Naive thymus-derived CD4-positive, alpha-beta T cell (primary cell): Measurements from ENCODE around the gene CD200. TPM values are rescaled to one million over a fixed set of nuclear protein-coding genes. Genes with fewer than 3 reads are reported as not detected.

Experiments
- ATAC-seq: fragments of 150-1000 bp; cut with Tn5 transposase; 2 replicates; pipeline ENCODE4 v1.10.0; 2021; ENCODE audit warnings: mild to moderate bottlenecking, moderate library complexity
- CTCF ChIA-PET: fragments of 350-600 bp; sonication (Branson Sonifier 250); formaldehyde crosslinking; loops from one replicate; lab custom pipeline; 2021; ENCODE audit warnings: antibody characterized with exemption; lab: Charles Lee
- POLR2A ChIA-PET: fragments of 350-600 bp; sonication (Branson Sonifier 250); formaldehyde crosslinking; loops from one replicate; lab custom pipeline; 2021; ENCODE audit warnings: antibody characterized with exemption, inconsistent platforms; lab: Charles Lee
- DNase-seq, 9 donors: peaks; one replicate each; pipeline versions ENCODE4 v3.0.0 to v3.0.0-alpha.2; 2020 to 2022; ENCODE audit warnings: mixed read lengths in 1 of 9
- H3K27ac ChIP-seq: one replicate; pipeline ENCODE4 v1.7.0; 2013; ENCODE audit warnings: mild to moderate bottlenecking, low read depth, low read length, moderate library complexity
- H3K27me3 ChIP-seq, 2 donors: one replicate each; pipeline ENCODE4 v1.7.0; 2013; ENCODE audit warnings: low read length in 2 of 2, mild to moderate bottlenecking in 2 of 2, moderate library complexity in 2 of 2; ENCODE audit not compliant: control insufficient read depth in 2 of 2, insufficient read depth in 2 of 2
- H3K36me3 ChIP-seq, 3 experiments: 1 replicate in 2 of 3; 2 replicates in 1 of 3; pipeline ENCODE4 v1.7.0; 2013; ENCODE audit warnings: low read length in 3 of 3, mild to moderate bottlenecking in 3 of 3, moderate library complexity in 1 of 3; ENCODE audit not compliant: insufficient read depth in 3 of 3, control insufficient read depth in 2 of 3
- H3K4me1 ChIP-seq, 2 donors: one replicate each; pipeline ENCODE4 v1.7.0; 2013; ENCODE audit warnings: low read length in 2 of 2, mild to moderate bottlenecking in 2 of 2, moderate library complexity in 1 of 2; ENCODE audit not compliant: control insufficient read depth in 2 of 2, insufficient read depth in 2 of 2
- H3K4me3 ChIP-seq: 2 replicates; pipeline ENCODE4 v1.7.0; 2013; ENCODE audit warnings: mild to moderate bottlenecking, low read length
- H3K9me3 ChIP-seq, 3 experiments: 1 replicate in 2 of 3; 2 replicates in 1 of 3; pipeline ENCODE4 v1.7.0; 2013; ENCODE audit warnings: low read length in 3 of 3; ENCODE audit not compliant: control insufficient read depth in 2 of 3
- H3K27ac Mint-ChIP-seq, 9 donors: one replicate each; pipeline ENCODE4 v1.8.0; 2020 to 2022; ENCODE audit warnings: mixed read lengths in 9 of 9, mild to moderate bottlenecking in 8 of 9, moderate library complexity in 5 of 9, inconsistent platforms in 2 of 9
- H3K27me3 Mint-ChIP-seq, 5 donors: one replicate each; pipeline ENCODE4 v1.8.0; 2021 to 2022; ENCODE audit warnings: mixed read lengths in 5 of 5, mild to moderate bottlenecking in 1 of 5
- H3K36me3 Mint-ChIP-seq, 5 donors: one replicate each; pipeline ENCODE4 v1.8.0; 2020 to 2022; ENCODE audit warnings: mixed read lengths in 5 of 5, mild to moderate bottlenecking in 3 of 5, inconsistent platforms in 1 of 5
- H3K4me1 Mint-ChIP-seq, 7 donors: one replicate each; pipeline ENCODE4 v1.8.0; 2020 to 2022; ENCODE audit warnings: mixed read lengths in 7 of 7, mild to moderate bottlenecking in 3 of 7, inconsistent platforms in 1 of 7
- H3K4me3 Mint-ChIP-seq, 10 donors: one replicate each; pipeline ENCODE4 v1.8.0; 2020 to 2022; ENCODE audit warnings: mild to moderate bottlenecking in 10 of 10, mixed read lengths in 10 of 10, moderate library complexity in 6 of 10, inconsistent platforms in 2 of 10
- H3K9me3 Mint-ChIP-seq, 11 donors: one replicate each; pipeline ENCODE4 v1.8.0; 2020 to 2022; ENCODE audit warnings: mixed read lengths in 11 of 11, mild to moderate bottlenecking in 4 of 11, inconsistent platforms in 1 of 11, moderate library complexity in 1 of 11
- intact Hi-C, 2 donors: fragments of 100-400 bp; cut with micrococcal nuclease; formaldehyde crosslinking; loops; one replicate each; pipeline ENCODE4 v1.15.1; 2023
- polyA plus RNA-seq, 2 donors: library from polyadenylated mRNA; unstranded; fragments of 300-500 nt; fragmentation: Illumina TruSeq; gene quantifications; one replicate each; pipeline ENCODE4 v1.2.3, GENCODE V29; 2021
- total RNA-seq, 6 experiments: library from RNA in 5 of 6; stranded (reverse) in 5 of 6; gene quantifications; 1 replicate in 5 of 6; 2 replicates in 1 of 6; pipeline ENCODE4 v1.2.3 and lab custom pipeline; 2021 to 2026

The CD200 gene
- total and polyA plus RNA-seq, 7 experiments from 2014 or later = 2.5 to 9.1 (median 2.9) TPM

GRCh38 chr3:112307557-112307956 is 25.4 kb upstream of the CD200 start:
- Histone ChIP-seq H3K9me3 (no peaks in the 10 kb centered on the region), H3K4me1 (peaks cover 5 to 18% of the 10 kb centered on the region in 2 donors), H3K27me3 (no peaks in the 10 kb centered on the region), H3K4me3 (no peak overlapping the region), H3K36me3 (no peaks in the 10 kb centered on the region), H3K27ac (no peak overlapping the region)
- Mint-ChIP-seq H3K27ac (peak overlapping the region in 1 of 9 donors; percentile 41), H3K9me3 (no peaks in the 10 kb centered on the region), H3K4me1 (no peaks in the 10 kb centered on the region), H3K27me3 (peaks cover 0 to 4% (median 0%) of the 10 kb centered on the region in 5 donors), H3K36me3 (no peaks in the 10 kb centered on the region), H3K4me3 (no peak overlapping the region)
- ChIA-PET CTCF (no interaction called here), POLR2A (no interaction called here)
- intact Hi-C loops = loop anchor here (10.0 kb wide), 3 partner anchors 333 to 687 kb away; partner anchors contain the start of genes ABHD10 (in 1 of the 2), CD200R1 (in 1 of the 2) and GTPBP8 (in 1 of the 2)
- ATAC-seq (no peak), DNase-seq (no peak)

DNA sequence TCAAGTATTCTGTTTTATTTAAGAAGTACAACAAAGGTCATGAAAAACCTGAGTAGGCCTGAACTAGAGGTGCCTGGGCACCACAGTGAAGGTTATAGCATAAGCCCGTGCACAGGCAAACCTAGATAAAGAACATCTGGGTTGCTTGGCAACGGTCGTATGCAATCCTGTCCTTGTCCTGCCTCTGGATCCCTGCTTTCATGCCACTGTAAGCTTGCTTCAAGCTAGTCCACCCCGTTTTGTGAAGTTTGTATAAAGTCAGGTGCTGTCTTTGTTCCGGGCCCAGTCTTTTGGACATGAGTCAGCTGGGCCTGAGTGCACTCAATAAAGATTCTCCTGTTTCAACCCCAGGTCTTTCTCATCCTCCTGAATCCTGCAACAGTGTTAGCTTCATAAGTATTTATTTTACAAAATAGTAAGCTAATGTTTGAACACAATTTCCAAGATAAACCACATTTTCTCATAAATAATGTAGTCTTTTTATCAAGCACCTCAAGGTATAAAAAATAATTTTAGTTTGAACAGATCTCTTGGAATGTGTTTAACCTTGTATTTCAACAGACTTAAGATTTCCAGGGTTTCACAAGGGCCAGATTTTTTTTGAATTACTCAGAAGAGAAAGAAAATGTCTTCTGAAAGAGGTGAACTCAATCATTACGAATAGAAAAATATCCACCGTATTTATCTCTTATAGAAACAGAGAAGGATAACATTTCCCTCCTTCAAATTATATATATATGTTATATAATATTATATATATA is 24.6 kb upstream of the CD200 start:
- H3K27ac ChIP-seq = no peak overlapping the region
- intact Hi-C loops = loop anchor here (10.0 kb wide), 3 partner anchors 334 to 686 kb away; partner anchors contain the start of genes ABHD10 (in 1 of the 2), CD200R1 (in 1 of the 2) and GTPBP8 (in 1 of the 2)
- Mint-ChIP-seq H3K9me3 (no peaks in the 10 kb centered on the region), H3K27ac (peak overlapping the region in 1 of 9 donors; percentile 67), H3K27me3 (peaks cover 0 to 4% (median 0%) of the 10 kb centered on the region in 5 donors), H3K4me1 (no peaks in the 10 kb centered on the region), H3K36me3 (no peaks in the 10 kb centered on the region), H3K4me3 (no peak overlapping the region)
- ChIA-PET POLR2A (no interaction called here), CTCF (no interaction called here)
- no peak overlapping the region for H3K4me3 ChIP-seq
- ATAC-seq (no peak), DNase-seq (no peak)
- no peaks in the 10 kb centered on the region for H3K27me3 ChIP-seq
- H3K9me3 ChIP-seq = no peaks in the 10 kb centered on the region
- no peaks in the 10 kb centered on the region for H3K36me3 ChIP-seq
- H3K4me1 ChIP-seq = peaks cover 5 to 15% of the 10 kb centered on the region in 2 donors

- peaks cover 0 to 10% (median 4%) of the 10 kb centered on the region in 5 donors for H3K36me3 Mint-ChIP-seq
- intact Hi-C loops = no loop called here
- peaks cover 0 to 8% (median 3%) of the 10 kb centered on the region in 7 donors for H3K4me1 Mint-ChIP-seq
- ChIA-PET CTCF (interaction anchor here (1.1 kb wide), 1 partner anchor 205 kb away, joined by 3 read pairs; no protein-coding TSS in a partner anchor), POLR2A (no interaction called here)
- Histone ChIP-seq H3K27ac (no peak overlapping the region), H3K36me3 (no peaks in the 10 kb centered on the region), H3K4me3 (no peak overlapping the region), H3K27me3 (no peaks in the 10 kb centered on the region), H3K4me1 (no peaks in the 10 kb centered on the region), H3K9me3 (no peaks in the 10 kb centered on the region)
- peaks cover 0 to 10% (median 8%) of the 10 kb centered on the region in 5 donors for H3K27me3 Mint-ChIP-seq
- H3K9me3 Mint-ChIP-seq = peaks cover 0 to 8% (median 3%) of the 10 kb centered on the region in 11 donors
- ATAC-seq (no peak), DNase-seq (no peak)
- no peak overlapping the region for H3K27ac Mint-ChIP-seq
- H3K4me3 Mint-ChIP-seq = no peak overlapping the region
These were observed 18.3 kb upstream of the CD200 start for GRCh38 chr3:112314649-112315048.

- H3K4me3 Mint-ChIP-seq = no peak overlapping the region
- POLR2A ChIA-PET = no interaction called here
- CTCF ChIA-PET = interaction anchor here (0.6 to 1.3 kb wide), 2 partner anchors 206 to 544 kb away, joined by 3 read pairs; no protein-coding TSS in a partner anchor
These were observed 17.2 kb upstream of the CD200 start for GRCh38 chr3:112315791-112316190.

GRCh38 chr3:112319516-112320276 is 13.3 kb upstream of the CD200 start:
- no peaks in the 10 kb centered on the region for H3K4me1 ChIP-seq
- no peak overlapping the region for H3K27ac ChIP-seq
- no peak overlapping the region for H3K4me3 ChIP-seq
- Mint-ChIP-seq H3K4me3 (no peak overlapping the region), H3K4me1 (peaks cover 0 to 11% (median 7%) of the 10 kb centered on the region in 7 donors), H3K9me3 (peaks cover 0 to 8% (median 3%) of the 10 kb centered on the region in 11 donors), H3K36me3 (peaks cover 0 to 7% (median 4%) of the 10 kb centered on the region in 5 donors), H3K27ac (no peak overlapping the region), H3K27me3 (peaks cover 0 to 20% (median 8%) of the 10 kb centered on the region in 5 donors)
- ATAC-seq (no peak), DNase-seq (no peak)
- no peaks in the 10 kb centered on the region for H3K27me3 ChIP-seq
- no peaks in the 10 kb centered on the region for H3K9me3 ChIP-seq
- intact Hi-C loops = no loop called here
- no peaks in the 10 kb centered on the region for H3K36me3 ChIP-seq
- CTCF ChIA-PET = interaction anchor here (0.6 to 1.5 kb wide), 4 partner anchors 26 to 208 kb away, joined by 3 to 7 read pairs (median 6); partner anchors contain the start of gene SLC9C1
- POLR2A ChIA-PET = interaction anchor here (0.6 to 1.0 kb wide), 4 partner anchors 11 to 184 kb away, joined by 4 to 5 read pairs (median 4); no protein-coding TSS in a partner anchor

More at GRCh38 chr3:112315791-112316190, 17.2 kb upstream of the CD200 start:
- H3K9me3 Mint-ChIP-seq = peaks cover 0 to 8% (median 3%) of the 10 kb centered on the region in 11 donors
- H3K36me3 ChIP-seq = no peaks in the 10 kb centered on the region
- H3K9me3 ChIP-seq = no peaks in the 10 kb centered on the region
- H3K4me1 Mint-ChIP-seq = peaks cover 0 to 11% (median 7%) of the 10 kb centered on the region in 7 donors
- ATAC-seq = no peak
- peaks cover 0 to 10% (median 5%) of the 10 kb centered on the region in 5 donors for H3K27me3 Mint-ChIP-seq
- H3K36me3 Mint-ChIP-seq = peaks cover 0 to 10% (median 4%) of the 10 kb centered on the region in 5 donors
- no peaks in the 10 kb centered on the region for H3K4me1 ChIP-seq
- intact Hi-C loops = no loop called here
- no peak overlapping the region for H3K27ac ChIP-seq
- H3K4me3 ChIP-seq = no peak overlapping the region
- no peak overlapping the region for H3K27ac Mint-ChIP-seq
- no peaks in the 10 kb centered on the region for H3K27me3 ChIP-seq
- no peak for DNase-seq

DNA sequence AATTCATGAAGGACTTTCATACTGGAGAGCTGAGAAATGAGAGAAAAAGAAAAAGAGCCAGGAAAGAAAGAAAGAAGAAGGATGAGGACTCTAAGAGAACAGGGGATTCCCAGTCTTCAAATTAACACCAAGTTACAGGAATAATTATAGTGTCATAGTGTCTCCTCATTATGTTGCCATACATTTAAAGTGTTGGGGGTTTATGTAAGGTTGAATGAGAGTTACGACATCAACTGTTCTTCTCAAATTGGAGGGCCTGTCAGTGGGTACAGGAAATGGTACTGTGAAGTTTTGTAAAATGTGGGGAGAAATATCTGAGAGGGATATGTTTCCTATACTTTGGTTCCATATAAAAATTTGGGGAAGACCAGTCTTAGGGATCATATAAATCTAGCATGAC is 12.3 kb upstream of the CD200 start:
- H3K9me3 Mint-ChIP-seq = peaks cover 0 to 3% (median 0%) of the 10 kb centered on the region in 11 donors
- Histone ChIP-seq H3K9me3 (no peaks in the 10 kb centered on the region), H3K36me3 (no peaks in the 10 kb centered on the region), H3K27me3 (no peaks in the 10 kb centered on the region), H3K4me3 (no peak overlapping the region), H3K27ac (no peak overlapping the region), H3K4me1 (no peaks in the 10 kb centered on the region)
- peak overlapping the region in 1 of 9 donors; percentile 32 for H3K27ac Mint-ChIP-seq
- peaks cover 0 to 11% (median 7%) of the 10 kb centered on the region in 7 donors for H3K4me1 Mint-ChIP-seq
- no peak overlapping the region for H3K4me3 Mint-ChIP-seq
- intact Hi-C loops = no loop called here
- DNase-seq (no peak), ATAC-seq (no peak)
- CTCF ChIA-PET = no interaction called here
- peaks cover 0 to 4% (median 0%) of the 10 kb centered on the region in 5 donors for H3K36me3 Mint-ChIP-seq
- POLR2A ChIA-PET = no interaction called here
- peaks cover 0 to 24% (median 8%) of the 10 kb centered on the region in 5 donors for H3K27me3 Mint-ChIP-seq
